C4-2B (cell line): ENCODE data around the gene RAB3A.

Experiments used
- H3K27ac ChIP-seq: fragments of 450-650 bp; 2 replicates; pipeline ENCODE4 v1.5.1; 2017
- CTCF ChIP-seq: fragments of 450-650 bp; conservative IDR thresholded peaks from 2 replicates; pipeline ENCODE4 v1.5.1; 2017; ENCODE audit warnings: mild to moderate bottlenecking
- ZFX ChIP-seq: fragments of 450-650 bp; IDR thresholded peaks from 2 replicates; pipeline ENCODE4 v1.6.1; 2017

The RAB3A gene

GRCh38 chr19:18234194-18234593 is 30.4 kb upstream of the RAB3A start:
- TF ChIP-seq ZFX, result no peak
- TF ChIP-seq CTCF, result no peak
- H3K27ac ChIP-seq, result no peak overlapping the region

- no peak overlapping the region for H3K27ac ChIP-seq
- TF ChIP-seq CTCF (no peak), ZFX (no peak)
These were observed 29.5 kb upstream of the RAB3A start for GRCh38 chr19:18233224-18233825.

GRCh38 chr19:18232540-18233223 is 28.8 kb upstream of the RAB3A start:
- TF ChIP-seq ZFX, result no peak
- H3K27ac ChIP-seq, result no peak overlapping the region

GRCh38 chr19:18231775-18232174 is 27.9 kb upstream of the RAB3A start:
- no peak overlapping the region for H3K27ac ChIP-seq
- no peak for TF ChIP-seq CTCF
- TF ChIP-seq ZFX, result no peak

GRCh38 chr19:18230941-18231734 is 27.3 kb upstream of the RAB3A start:
- TF ChIP-seq CTCF, result no peak
- no peak for TF ChIP-seq ZFX
- no peak overlapping the region for H3K27ac ChIP-seq

GRCh38 chr19:18229915-18230314 is 26.1 kb upstream of the RAB3A start:
- H3K27ac ChIP-seq, result no peak overlapping the region
- TF ChIP-seq CTCF (no peak), ZFX (no peak)

- no peak overlapping the region for H3K27ac ChIP-seq
- TF ChIP-seq ZFX (no peak), CTCF (no peak; the same call in 1 of the 2 replicates)
These were observed 25.6 kb upstream of the RAB3A start for GRCh38 chr19:18229474-18229873.
